Measurements from ENCODE around the gene CES4A.
"Not testable (repeated sequence)": the region's sequence is repeated elsewhere in the genome, so short reads cannot be mapped to it uniquely, and the experiment has no call there.

CES4A gene

GRCh38 chr16:67024384-67025209 is 36.2 kb downstream of the CES4A start:
- no peak for DNase-seq

- DNase-seq, result no peak
These were observed 36.8 kb downstream of the CES4A start for GRCh38 chr16:67025210-67025550.

GRCh38 chr16:67026570-67026969 is 38.2 kb downstream of the CES4A start:
- DNase-seq, result no peak

GRCh38 chr16:67027046-67027445 is 38.7 kb downstream of the CES4A start:
- no peak for DNase-seq

- no peak for DNase-seq
These were observed 39.8 kb downstream of the CES4A start for GRCh38 chr16:67028167-67028695.

- DNase-seq, result peak; percentile 44 to 48
These were observed 40.4 kb downstream of the CES4A start, which contains the start of gene CBFB for GRCh38 chr16:67028696-67029253. Gene CBFB, plus strand, starts transcription at chr16:67029149. Its CDS starts 259 bp downstream, at chr16:67029408.

GRCh38 chr16:67029254-67030096 is 41.1 kb downstream of the CES4A start:
- no peak for DNase-seq

- DNase-seq, result no peak
These were observed 42.0 kb downstream of the CES4A start for GRCh38 chr16:67030221-67030962.

- DNase-seq, result no peak
These were observed 46.1 kb downstream of the CES4A start for GRCh38 chr16:67034487-67034886.

GRCh38 chr16:67035364-67035763 is 47.0 kb downstream of the CES4A start:
- no peak for DNase-seq

GRCh38 chr16:67036323-67036741 is 47.9 kb downstream of the CES4A start:
- peak in 1 of 2 experiments; percentile 13 for DNase-seq

GRCh38 chr16:67039260-67040020 is 51.1 kb downstream of the CES4A start:
- no peak for DNase-seq

- no peak for DNase-seq
These were observed 51.8 kb downstream of the CES4A start for GRCh38 chr16:67040166-67040565.

- DNase-seq, result no peak
These were observed 52.5 kb downstream of the CES4A start for GRCh38 chr16:67040906-67041305.

- not testable (repeated sequence) for DNase-seq
These were observed 53.1 kb downstream of the CES4A start for GRCh38 chr16:67041520-67041919.

GRCh38 chr16:67043420-67043819 is 55.0 kb downstream of the CES4A start:
- DNase-seq, result no peak

GRCh38 chr16:67050796-67051195 is 62.4 kb downstream of the CES4A start:
- no peak for DNase-seq

- DNase-seq, result no peak
These were observed 64.0 kb downstream of the CES4A start for GRCh38 chr16:67052399-67052798.

- no peak for DNase-seq
These were observed 65.5 kb downstream of the CES4A start for GRCh38 chr16:67053767-67054334.

GRCh38 chr16:67054901-67055300 is 66.5 kb downstream of the CES4A start:
- DNase-seq, result no peak

GRCh38 chr16:67055712-67056487 is 67.5 kb downstream of the CES4A start:
- DNase-seq, result no peak
